Measurements from ENCODE around the gene NRM.
"Not testable (repeated sequence)": the region's sequence is repeated elsewhere in the genome, so short reads cannot be mapped to it uniquely, and the experiment has no call there.

NRM gene

DNA sequence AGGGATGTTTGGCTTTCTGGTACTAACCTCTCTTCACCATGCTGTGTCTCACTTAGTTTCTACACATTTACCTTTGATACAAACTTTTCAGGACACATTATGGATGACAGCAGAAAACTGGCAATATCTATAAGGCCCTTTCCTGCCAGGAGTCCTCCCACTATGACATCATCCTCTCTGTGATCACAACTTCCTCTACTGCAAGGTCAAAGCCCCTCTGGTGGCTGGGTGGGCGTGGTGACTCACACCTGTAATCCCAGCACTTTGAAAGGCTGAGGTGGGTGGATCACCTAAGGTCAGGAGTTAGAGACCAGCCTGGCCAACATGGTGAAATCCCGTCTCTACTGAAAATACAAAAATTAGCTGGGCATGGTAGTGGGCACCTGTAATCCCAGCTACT, 24.5 kb downstream of the NRM start:
- DNase-seq (ENCODE audit: low read depth) = not testable (repeated sequence)

- DNase-seq (ENCODE audit: low read depth) = no peak
Measured at GRCh38 chr6:30664994-30665767, 25.6 kb downstream of the NRM start.

DNA sequence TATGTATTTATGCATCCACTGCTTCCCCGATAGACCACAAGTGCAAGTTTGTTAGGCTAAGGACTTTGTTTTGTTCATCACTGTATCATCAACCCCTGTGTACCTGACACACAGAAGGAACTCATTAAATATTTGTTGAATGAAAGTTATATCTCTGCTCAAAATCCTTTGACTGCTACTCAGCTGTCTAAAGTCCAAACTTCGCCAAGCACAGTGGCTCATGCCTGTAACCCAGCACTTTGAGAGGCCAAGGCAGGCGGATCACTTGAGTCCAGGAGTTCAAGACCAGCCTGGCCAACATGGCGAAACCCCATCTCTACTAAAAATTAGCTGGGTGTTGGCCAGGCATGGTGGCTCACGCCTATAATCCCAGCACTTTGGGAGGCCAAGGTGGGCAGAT, 32.9 kb downstream of the NRM start:
- DNase-seq (ENCODE audit: low read depth) = not testable (repeated sequence)

DNA sequence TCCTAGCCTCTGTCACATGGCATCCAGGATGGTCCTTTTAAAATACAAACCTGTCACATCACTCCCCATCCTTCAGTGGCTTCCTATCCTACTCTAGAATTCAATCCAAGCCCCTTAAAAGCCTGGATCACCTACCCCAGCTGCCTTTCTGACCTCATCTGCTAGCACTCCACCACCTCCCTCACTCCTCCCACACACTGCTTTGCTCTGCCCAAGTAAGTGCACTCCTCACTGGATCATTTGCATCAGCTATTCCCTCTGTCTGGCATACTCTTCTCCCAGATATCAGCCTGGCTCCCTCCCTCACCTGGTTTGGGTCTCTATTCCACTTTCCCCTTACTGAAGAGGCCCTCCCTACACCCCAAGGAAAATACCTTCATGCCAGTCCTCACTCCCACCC, 33.3 kb downstream of the NRM start:
- DNase-seq (ENCODE audit: low read depth) = no peak

- no peak for DNase-seq (ENCODE audit: low read depth)
Measured at GRCh38 chr6:30656513-30656912, 34.3 kb downstream of the NRM start.

DNA sequence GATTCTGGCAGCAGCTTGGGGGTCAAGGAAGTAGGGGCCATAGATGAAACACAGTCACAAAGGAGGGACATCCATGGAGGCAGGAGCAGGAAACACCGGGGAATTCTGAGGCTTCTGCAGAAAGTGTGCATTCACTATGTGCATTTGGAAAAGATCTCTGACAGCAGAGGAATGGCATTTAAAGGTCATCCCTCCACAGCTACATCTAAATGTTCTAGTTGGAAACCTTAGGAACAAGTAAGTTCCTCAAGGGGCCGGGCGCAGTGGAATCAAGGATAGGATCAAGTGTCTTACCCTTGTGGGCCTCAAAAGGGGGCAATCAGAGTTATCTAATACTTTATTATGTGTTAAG, 35.1 kb downstream of the NRM start:
- DNase-seq (ENCODE audit: low read depth) = no peak

- no peak for DNase-seq (ENCODE audit: low read depth)
Measured at GRCh38 chr6:30654798-30655742, 35.7 kb downstream of the NRM start.

DNA sequence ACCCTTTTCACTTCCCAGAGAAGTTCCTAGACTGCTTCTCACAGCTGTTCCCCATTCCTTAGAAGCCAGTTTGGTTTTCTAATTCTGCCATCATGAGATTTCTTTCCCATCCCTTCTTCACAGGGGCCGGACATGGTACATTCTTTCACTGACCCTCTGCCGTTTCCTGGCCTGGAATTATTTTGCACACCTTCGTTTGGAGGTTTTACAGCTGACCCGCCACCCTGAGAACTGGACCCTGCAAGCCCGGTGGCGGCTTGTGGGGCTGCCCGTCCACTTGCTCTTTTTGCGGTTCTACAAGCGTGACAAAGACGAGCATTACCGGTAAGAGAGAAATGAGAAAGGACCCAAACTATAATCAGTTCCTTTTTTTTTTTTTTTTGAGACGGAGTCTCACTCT, 39.6 kb downstream of the NRM start:
- DNase-seq (ENCODE audit: low read depth) = no peak

DNA sequence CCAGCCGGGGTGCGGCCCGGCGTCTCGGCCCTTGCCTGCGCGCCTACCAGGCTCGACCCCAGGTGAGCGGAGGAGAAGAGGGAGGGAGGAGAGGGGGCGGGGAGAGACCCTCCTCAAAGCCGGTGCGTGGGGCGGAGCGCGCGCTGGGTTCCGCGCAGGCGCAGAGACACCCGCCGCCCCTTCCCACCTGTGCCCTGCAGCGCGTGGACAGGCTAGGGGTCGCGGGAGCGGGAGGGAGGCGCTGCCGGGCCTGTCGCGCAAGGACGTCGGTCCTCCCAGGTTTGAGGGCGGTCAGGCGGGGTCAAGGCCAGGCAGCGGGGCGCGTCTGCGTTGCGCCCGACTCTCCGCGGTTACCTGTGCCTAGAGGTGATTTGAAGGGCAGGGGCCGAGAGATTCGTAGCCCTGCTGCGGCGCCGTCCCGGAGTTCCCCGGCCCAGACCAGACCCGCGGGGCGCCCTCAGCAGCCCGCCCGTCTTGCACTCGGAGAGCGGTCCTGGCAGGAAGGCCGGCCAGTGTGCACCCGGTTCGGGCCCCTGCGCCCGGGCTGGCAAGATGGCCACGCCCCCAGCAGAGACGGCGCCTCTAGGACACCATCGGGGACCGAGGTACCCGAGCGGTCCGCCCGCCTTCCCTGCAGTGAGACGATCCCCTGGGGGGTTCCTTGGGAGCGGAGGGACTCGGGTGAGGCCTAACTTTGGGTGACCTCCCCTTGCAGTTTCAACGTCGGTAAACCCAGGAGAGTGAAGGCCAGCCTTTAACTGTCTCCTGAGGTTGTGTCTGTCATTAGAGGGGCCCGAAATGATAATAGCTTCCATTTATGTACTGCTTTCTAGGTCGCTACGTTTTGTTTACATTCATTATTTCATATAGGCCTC, 43.3 kb downstream of the NRM start:
- DNase-seq (ENCODE audit: low read depth) = no peak

- peak; percentile 76 for DNase-seq (ENCODE audit: low read depth)
Measured at GRCh38 chr6:30646450-30647241, 44.1 kb downstream of the NRM start, which contains the start of gene C6orf136. TSS of gene C6orf136 (plus strand) at chr6:30647133. CDS start at chr6:30647232, 99 bp downstream.

GRCh38 chr6:30645989-30646388, 44.8 kb downstream of the NRM start:
- no peak for DNase-seq (ENCODE audit: low read depth)

- DNase-seq (ENCODE audit: low read depth) = no peak
Measured at GRCh38 chr6:30644769-30645168, 46.0 kb downstream of the NRM start.

DNA sequence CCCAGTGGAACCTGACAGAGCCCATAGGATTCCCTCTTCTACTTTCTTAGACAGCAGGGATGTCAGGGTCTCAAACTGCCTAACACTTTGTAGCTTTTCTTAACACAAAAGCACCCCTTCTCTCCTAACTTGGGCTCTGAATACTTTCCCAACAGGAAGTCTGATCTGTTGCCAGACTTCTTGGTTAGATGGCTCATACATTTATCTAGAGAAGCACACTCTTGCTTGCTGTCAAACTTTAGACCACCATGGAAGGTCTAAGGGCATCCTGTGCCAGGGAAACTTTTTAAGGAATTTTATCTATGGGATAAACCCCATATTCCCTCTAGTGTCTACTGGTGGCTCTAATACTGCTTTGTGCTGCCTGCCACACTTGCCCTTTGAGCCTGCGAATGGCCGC, 47.1 kb downstream of the NRM start:
- DNase-seq (ENCODE audit: low read depth) = no peak

- DNase-seq (ENCODE audit: low read depth) = no peak
Measured at GRCh38 chr6:30641048-30641447, 49.7 kb downstream of the NRM start.

GRCh38 chr6:30640481-30640880, 50.3 kb downstream of the NRM start:
- DNase-seq (ENCODE audit: low read depth) = no peak
